HG02763 (cell line): Measurements from ENCODE around the gene PLEKHA6.

ENCODE experiments used
- ATAC-seq: cut with Tn5 transposase; IDR thresholded peaks from one replicate; pipeline ENCODE4 v1.9.1; 2021; ENCODE audit warnings: mild to moderate bottlenecking, moderate library complexity; ENCODE audit not compliant: unreplicated experiment

Gene PLEKHA6

GRCh38 chr1:204218552-204218951, 141.2 kb downstream of the PLEKHA6 start:
- ATAC-seq: no peak

DNA sequence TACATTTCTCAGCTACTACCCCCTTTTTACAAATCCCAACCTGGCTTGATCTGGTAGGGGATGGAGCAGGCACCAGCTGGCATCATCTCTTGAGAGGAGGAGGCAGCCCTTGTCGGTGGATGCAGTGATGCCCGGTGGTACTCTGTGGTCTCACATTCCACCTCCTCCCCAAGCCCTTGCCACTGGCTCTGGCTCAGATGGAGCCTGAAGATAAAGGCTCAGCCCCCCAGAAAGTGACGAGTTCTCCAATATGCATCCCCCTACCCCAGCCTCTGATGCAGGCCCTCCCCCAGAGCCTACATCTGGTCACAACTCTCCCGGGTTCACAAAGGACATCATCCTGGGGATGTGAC, 142.1 kb downstream of the PLEKHA6 start:
- no peak for ATAC-seq

DNA sequence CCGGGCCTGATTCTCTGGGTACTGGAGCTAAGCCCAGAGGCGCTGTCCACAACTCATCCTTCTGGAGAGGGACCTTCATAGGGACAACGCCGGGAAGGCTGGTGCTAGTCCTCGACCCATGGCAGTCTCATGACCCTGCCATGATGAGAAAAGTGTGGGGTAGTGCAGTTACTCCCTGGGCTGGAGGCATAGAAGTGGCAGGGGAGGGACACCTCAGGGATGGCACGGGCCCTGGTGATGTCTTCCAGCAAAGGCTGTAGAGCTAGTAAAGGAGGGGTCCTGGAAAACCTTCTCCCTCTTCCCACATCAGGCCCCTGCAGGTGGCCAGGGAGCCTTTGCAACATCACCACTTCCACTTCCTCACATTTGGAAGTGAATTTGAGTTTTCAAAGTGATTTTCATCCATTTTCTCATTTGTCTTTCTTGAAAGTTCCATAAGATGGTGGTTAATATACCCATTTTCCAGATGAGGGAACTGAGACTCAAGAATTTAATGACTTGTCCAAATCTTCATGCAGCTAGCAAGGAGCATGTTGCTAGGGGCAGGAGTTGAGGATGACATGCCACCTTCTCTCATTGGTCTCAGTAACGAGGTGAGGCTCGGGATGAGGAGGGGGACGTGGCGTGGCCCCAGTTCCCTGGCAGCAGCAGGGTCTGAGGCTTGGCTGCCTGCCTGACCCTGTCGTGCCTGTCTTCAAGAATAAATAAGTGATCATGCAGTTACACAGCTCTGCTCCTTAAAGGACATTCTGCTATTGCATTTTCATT, 142.7 kb downstream of the PLEKHA6 start:
- no peak for ATAC-seq

GRCh38 chr1:204216236-204216635, 143.5 kb downstream of the PLEKHA6 start:
- no peak for ATAC-seq

DNA sequence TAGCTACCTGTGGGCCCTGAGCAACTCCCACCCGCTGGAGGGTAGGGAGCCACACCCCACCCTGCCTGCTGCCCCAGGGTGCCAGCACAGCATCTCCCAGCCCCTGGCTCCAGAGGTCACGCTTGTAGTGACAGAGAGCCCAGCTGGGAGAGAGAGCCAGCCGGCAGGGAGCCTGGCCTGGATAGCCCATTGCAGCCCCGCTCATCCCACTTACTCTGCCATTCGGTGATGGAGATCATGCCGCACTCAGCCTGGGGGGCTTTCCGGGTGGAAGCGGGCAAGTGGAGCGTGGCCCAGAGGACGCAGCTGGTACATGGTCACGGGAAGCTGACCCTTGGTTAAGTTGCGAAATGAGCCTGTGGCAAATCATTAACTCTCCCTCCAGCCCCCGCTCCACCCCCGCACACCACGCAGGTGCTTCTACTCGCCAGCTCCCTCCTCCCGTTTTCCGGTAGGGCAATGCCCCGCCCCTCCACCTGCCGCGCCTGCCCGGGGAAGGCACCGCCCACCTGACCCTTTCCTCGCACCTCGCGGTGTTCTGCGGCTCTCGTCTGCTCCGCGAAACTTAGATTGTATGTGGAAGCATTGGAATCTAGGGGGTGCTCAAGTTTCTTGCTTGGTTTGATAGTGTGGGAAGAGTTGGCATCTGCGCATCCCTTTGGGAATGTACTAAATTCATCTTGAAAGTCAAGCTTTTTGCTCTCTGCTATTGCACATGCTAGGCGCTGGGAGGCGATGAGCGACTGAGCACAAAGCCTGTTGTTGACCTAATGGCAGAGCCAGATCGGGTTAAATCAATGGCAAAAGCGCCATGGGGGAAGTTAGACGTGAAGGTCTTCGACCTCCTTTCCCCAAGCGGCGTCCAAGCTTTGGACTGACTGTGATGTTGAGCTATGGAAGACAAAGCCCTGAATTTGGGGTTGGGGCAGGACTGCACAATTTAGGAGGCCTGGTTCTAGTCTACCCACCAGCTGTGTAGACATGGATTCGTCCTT, 145.8 kb downstream of the PLEKHA6 start, which contains the start of gene GOLT1A:
TSS of gene GOLT1A (minus strand) at position 321 of the 995 bp plus-strand sequence. CDS start at position 239, 82 bp downstream.
- peak; percentile 61 for ATAC-seq

- ATAC-seq: no peak
These were observed 147.0 kb downstream of the PLEKHA6 start for GRCh38 chr1:204212715-204213114.

DNA sequence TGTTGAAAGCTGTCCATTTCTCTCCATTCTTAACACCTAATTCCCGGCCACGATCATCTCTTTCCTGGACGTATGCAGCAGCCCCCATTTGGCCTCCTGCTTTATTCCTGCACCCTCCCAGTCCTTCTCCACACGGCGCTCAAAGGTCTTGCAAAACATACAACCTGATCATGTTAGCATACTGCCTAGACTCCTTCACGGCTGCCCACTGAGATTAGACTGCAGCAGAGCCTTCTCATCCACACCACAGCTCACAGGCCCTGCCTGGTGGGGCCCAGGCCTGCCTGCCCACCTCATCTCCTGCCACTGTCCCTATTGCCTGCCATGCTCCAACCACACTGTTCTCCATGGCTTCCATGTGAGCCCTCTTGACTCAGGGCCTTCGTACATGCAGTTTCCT, 148.7 kb downstream of the PLEKHA6 start:
- ATAC-seq: no peak

DNA sequence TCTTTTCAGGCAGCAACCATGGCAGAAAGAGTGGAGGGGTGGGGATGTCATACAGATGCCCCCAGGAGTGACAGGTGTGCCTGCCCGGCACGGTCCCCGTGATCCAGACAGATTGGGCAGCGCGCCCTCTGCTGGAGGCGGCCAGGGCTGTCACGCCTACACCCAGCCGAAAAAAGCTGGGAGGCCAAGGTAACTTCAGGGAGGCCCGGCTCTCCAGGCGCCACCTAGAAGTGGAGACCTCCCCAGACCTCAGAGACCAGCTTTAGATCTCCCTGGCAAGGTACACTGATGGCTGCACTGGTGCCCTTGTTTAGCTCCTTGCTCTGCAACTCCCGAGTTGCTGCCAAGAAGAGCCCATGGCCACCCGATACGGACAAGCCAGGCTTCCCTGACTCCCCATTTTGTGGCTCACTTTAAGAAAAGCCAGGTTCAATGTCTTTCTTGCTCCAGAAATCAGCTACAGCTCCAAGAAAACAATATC, 152.6 kb downstream of the PLEKHA6 start:
- no peak for ATAC-seq

DNA sequence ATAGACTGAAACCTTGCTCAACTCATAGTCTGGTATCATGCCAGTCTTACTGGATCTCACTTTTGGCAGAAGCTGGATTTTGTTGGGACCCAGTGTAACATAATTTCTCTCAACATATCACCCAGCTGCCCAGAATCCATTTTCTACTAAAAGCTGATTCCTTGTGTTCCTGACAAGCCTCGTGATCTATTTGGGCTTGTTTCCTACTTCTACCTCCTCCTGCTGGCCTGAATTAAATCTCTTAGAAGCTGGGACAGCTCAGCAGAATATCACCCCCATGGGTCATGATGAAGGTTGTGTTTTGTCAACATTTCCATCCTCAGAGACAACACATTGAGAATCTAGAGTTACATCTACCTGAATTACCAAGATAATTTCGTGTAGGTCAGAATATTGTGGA, 153.6 kb downstream of the PLEKHA6 start:
- no peak for ATAC-seq

DNA sequence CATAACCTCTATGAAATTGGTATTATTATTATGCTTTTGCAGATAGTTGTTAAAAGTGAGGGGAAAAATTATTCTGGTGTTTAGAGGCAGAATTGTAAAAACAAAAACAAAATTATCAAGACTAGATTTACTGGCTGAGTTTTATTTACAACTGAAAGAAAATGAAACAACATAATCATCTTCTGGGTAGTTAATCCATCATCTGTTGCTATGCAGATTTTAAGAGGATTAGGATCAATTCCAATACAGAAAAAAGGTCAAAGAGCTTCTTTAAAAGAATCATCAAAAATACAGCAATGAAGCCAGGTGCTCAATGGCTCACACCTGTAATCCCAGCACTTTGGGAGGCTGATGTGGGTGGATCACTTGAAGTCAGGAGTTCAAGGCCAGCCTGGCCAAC, 154.2 kb downstream of the PLEKHA6 start:
- ATAC-seq: no peak

DNA sequence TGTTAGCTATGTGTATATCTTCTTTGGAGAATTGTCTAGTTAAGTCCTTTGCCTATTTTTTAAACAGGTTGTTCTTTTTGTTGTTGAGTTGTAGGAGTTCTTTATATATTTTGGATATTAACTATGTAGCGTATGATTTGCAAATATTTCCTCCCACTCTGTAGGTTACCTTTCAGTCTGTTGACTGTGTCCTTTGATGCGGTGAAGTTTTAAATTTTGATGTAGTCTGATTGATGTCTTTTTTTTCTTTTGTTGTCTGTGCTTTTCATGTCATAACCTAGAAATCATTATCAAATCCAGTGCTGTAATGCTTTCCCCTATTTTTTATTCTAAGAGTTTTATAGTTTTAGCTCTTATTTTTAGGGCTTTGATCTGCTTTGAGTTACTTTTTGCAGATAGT, 154.8 kb downstream of the PLEKHA6 start:
- no peak for ATAC-seq

- ATAC-seq: no peak
These were observed 156.4 kb downstream of the PLEKHA6 start for GRCh38 chr1:204203206-204203767.

- no peak for ATAC-seq
These were observed 157.2 kb downstream of the PLEKHA6 start for GRCh38 chr1:204202481-204202880.

- no peak for ATAC-seq
These were observed 158.2 kb downstream of the PLEKHA6 start for GRCh38 chr1:204201348-204202040.

GRCh38 chr1:204199579-204199978, 160.2 kb downstream of the PLEKHA6 start:
- no peak for ATAC-seq

GRCh38 chr1:204198348-204199340, 161.1 kb downstream of the PLEKHA6 start:
- ATAC-seq: no peak

GRCh38 chr1:204197068-204197467, 162.7 kb downstream of the PLEKHA6 start:
- ATAC-seq: no peak

- no peak for ATAC-seq
These were observed 163.5 kb downstream of the PLEKHA6 start, which contains the start of gene KISS1 for GRCh38 chr1:204196068-204196795. Gene KISS1, minus strand, starts transcription at chr1:204196491. Its CDS starts 3,615 bp downstream, at chr1:204192876.

- ATAC-seq: no peak
These were observed 165.0 kb downstream of the PLEKHA6 start for GRCh38 chr1:204194771-204195170.
